Measurements from ENCODE around the gene CTIF.

- no peak for TF ChIP-seq CTCF (IDR thresholded peaks at IDR 0.05; ENCODE audit: insufficient read depth, low read length, poor library complexity, severe bottlenecking)
- TF ChIP-seq EZH2phosphoT487 (conservative IDR thresholded peaks at IDR 0.05; ENCODE audit: low read length) = no peak
These were observed 45.2 kb upstream of the CTIF start for GRCh38 chr18:48493434-48494230.
